Measurements from ENCODE around the gene SAP30L. TPM values are rescaled to one million over a fixed set of nuclear protein-coding genes. Genes with fewer than 3 reads are reported as not detected.

Gene SAP30L
- total RNA-seq, 8 experiments from 2014 or later = 10.0 to 27.3 (median 16.7) TPM

DNA sequence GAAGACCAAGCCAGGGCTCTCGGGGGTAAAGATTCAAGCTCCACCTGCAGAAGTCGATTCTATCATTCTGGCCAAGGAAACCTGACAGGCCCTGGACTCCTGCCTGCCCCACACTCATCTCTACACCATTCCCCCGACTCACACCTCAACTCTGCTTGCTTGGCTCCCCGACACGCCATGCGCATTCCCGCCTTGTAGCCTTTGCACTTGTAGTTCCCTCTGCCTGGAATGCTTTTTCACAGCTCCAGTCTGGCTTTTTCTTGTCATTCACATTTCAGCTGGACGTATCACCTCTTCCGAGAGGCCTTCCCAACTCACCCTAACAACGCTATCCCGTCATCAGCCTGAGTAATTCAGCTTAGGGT lies 60.9 kb downstream of the SAP30L start:
- 67 to 97% (median 86%) methylated on average over 4 to 8 of the region's 11 CpGs; no CpG with 5 or more reads in 1 of the 10 experiments for WGBS, 10 experiments
- in situ Hi-C loops (cut with MboI; ENCODE audit: low pct_unique_long_range_greater_than_20kb in 2 of 9, low sequenced_read_pairs in 9 of 9, unreplicated experiment in 9 of 9) = no loop called here
- H3K4me1 ChIP-seq (replicated peaks in 1 of 2) = peaks cover 8 to 14% of the 10 kb centered on the region in 2 donors
- no peak overlapping the region for H3K4me3 ChIP-seq
- ATAC-seq (replicated peaks in 6 of 8) = no peak
- no peak overlapping the region for H3K27ac ChIP-seq

DNA sequence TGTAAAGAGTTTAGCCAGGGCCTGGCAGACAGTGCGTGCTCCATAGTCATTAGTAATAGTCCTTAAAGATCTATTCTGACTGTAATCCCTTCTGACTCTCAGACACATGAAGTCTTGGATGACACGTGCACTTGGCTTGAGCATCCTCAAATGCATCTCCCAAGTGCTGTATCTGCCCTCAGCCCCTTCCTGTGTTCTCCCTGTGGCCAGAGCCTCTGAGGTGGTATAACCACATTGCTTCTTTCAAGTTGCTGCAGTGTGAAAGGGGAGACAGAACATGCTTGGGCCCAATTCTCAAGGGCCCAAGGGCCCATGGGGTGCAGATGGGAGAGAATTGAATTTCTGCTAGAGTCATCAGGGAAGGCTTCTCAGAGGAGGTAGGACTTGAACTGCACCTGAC lies 62.3 kb downstream of the SAP30L start:
- no peak overlapping the region for H3K27ac ChIP-seq
- ATAC-seq (replicated peaks in 6 of 8) = no peak
- WGBS, 10 experiments = 40 to 100% (median 85%) methylated on average over 1 to 2 of the region's 2 CpGs; no CpG with 5 or more reads in 4 of the 10 experiments
- H3K4me3 ChIP-seq = no peak overlapping the region
- in situ Hi-C loops (cut with MboI; ENCODE audit: low pct_unique_long_range_greater_than_20kb in 2 of 9, low sequenced_read_pairs in 9 of 9, unreplicated experiment in 9 of 9) = no loop called here
- peaks cover 8 to 14% of the 10 kb centered on the region in 2 donors for H3K4me1 ChIP-seq (replicated peaks in 1 of 2)

DNA sequence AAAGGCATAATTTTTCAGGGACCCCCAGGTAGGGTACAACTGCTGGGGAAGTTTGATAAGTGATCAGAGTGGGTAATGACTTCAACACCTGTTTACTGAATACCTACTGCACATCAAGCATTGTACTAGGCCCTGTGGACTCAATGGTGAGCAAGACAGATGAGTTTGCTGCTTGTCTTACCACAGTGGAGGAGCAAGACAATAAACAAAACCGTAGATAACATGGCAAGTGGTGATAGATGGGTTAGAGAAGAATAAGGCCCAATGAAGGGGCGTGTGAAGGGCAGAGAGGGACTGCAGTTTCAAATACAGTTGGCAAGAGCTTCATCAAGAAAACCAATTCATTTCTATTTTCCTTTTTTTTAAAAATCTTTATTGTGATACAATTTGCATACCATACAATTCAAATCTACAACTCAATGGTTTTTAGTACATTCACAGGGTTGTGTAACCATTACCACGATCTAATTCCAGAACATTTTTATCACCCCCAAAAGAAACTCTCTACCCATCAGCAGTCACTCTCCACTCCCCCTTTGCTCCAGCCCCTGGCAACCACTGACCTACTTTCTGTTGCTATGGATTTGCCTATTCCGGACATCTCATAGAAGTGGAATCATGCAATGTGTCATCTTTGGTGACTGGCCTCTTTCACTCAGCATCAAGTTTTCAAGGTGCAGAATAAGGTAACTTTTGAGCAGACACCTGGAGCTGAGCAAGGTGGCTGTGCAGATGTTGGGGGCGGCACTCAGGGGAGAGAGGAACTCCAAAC lies 64.2 kb downstream of the SAP30L start:
- in situ Hi-C loops (cut with MboI; ENCODE audit: low pct_unique_long_range_greater_than_20kb in 2 of 9, low sequenced_read_pairs in 9 of 9, unreplicated experiment in 9 of 9) = no loop called here
- ATAC-seq (replicated peaks in 6 of 8) = peak in 4 of 8 experiments; percentile 50 to 59 (median 50)
- 0 to 80% (median 35%) methylated on average over 1 to 5 of the region's 5 CpGs for WGBS, 10 experiments
- no peak overlapping the region for H3K4me3 ChIP-seq
- H3K27ac ChIP-seq = no peak overlapping the region
- peaks cover 8 to 14% of the 10 kb centered on the region in 2 donors for H3K4me1 ChIP-seq (replicated peaks in 1 of 2)

Other genes with a start within 250 kb of the SAP30L start
- under 1 TPM in 4 of 8 experiments, not detected in 4; 0.05 to 0.38 (median 0.25) TPM for gene HAND1, start 32.2 kb downstream of the SAP30L start, total RNA-seq